MM.1S (cell line): ENCODE data around the gene FNDC5.
"Not testable (repeated sequence)": the region's sequence is repeated elsewhere in the genome, so short reads cannot be mapped to it uniquely, and the experiment has no call there.

Experiments
- DNase-seq: peaks from one replicate; pipeline ENCODE4 v3.0.0-alpha.2; 2015
- H2AFZ ChIP-seq: fragments of 300-600 bp; sonication (generic); 2 replicates; pipeline ENCODE4 v1.6.0; 2016; ENCODE audit warnings: antibody characterized with exemption, low read length
- H3F3A ChIP-seq: fragments of 300-600 bp; sonication (generic); 2 replicates; pipeline ENCODE4 v1.6.1; 2016; ENCODE audit warnings: mild to moderate bottlenecking, antibody characterized with exemption, low read length, moderate library complexity, mixed read lengths; ENCODE audit not compliant: insufficient read depth
- H3K27ac ChIP-seq: fragments of 300-600 bp; sonication (generic); 2 replicates; pipeline ENCODE4 v1.5.1; 2016; ENCODE audit warnings: mild to moderate bottlenecking, low read length
- H3K27me3 ChIP-seq: fragments of 300-600 bp; sonication (generic); replicated peaks from 2 replicates; pipeline ENCODE4 v1.6.0; 2016; ENCODE audit warnings: low read length; ENCODE audit not compliant: insufficient read depth
- H3K36me3 ChIP-seq: fragments of 300-600 bp; sonication (generic); replicated peaks from 2 replicates; pipeline ENCODE4 v1.6.1; 2016; ENCODE audit warnings: mild to moderate bottlenecking, low read length, mixed read lengths; ENCODE audit not compliant: insufficient read depth
- H3K4me1 ChIP-seq: fragments of 300-600 bp; sonication (generic); 2 replicates; pipeline ENCODE4 v1.6.1; 2016; ENCODE audit warnings: low read length, mixed read lengths
- H3K4me2 ChIP-seq: fragments of 300-600 bp; sonication (generic); 2 replicates; pipeline ENCODE4 v1.6.0; 2016; ENCODE audit warnings: low read depth, low read length
- H3K4me3 ChIP-seq: fragments of 300-600 bp; sonication (generic); 2 replicates; pipeline ENCODE4 v1.5.1; 2016; ENCODE audit warnings: low read length, mixed read lengths
- H3K79me2 ChIP-seq: fragments of 300-600 bp; sonication (generic); 2 replicates; pipeline ENCODE4 v1.6.1; 2016; ENCODE audit warnings: mixed run types, low read length, mixed read lengths
- H3K9ac ChIP-seq: fragments of 300-600 bp; sonication (generic); 2 replicates; pipeline ENCODE4 v1.6.1; 2016; ENCODE audit warnings: low read length, mixed read lengths
- H3K9me2 ChIP-seq: fragments of 300-600 bp; sonication (generic); replicated peaks from 2 replicates; pipeline ENCODE4 v1.6.1; 2016; ENCODE audit warnings: mild to moderate bottlenecking, low read length, mixed read lengths; ENCODE audit not compliant: insufficient read depth
- H3K9me3 ChIP-seq: fragments of 300-600 bp; sonication (generic); replicated peaks from 2 replicates; pipeline ENCODE4 v1.6.1; 2016; ENCODE audit warnings: mild to moderate bottlenecking, low read length, mixed read lengths; ENCODE audit not compliant: insufficient read depth
- H4K20me1 ChIP-seq: fragments of 300-600 bp; sonication (generic); 2 replicates; pipeline ENCODE4 v1.6.1; 2016; ENCODE audit warnings: mild to moderate bottlenecking, low read length, moderate library complexity, mixed read lengths; ENCODE audit not compliant: insufficient read depth
- CTCF ChIP-seq: fragments of 300-600 bp; sonication (generic); IDR thresholded peaks from 2 replicates; pipeline ENCODE4 v1.5.1; 2016; ENCODE audit warnings: antibody characterized with exemption, low read length, mixed read lengths
- EZH2 ChIP-seq: fragments of 300-600 bp; sonication (generic); optimal IDR thresholded peaks from 2 replicates; pipeline ENCODE3; 2017; ENCODE audit warnings: low read depth, mild to moderate bottlenecking, antibody characterized with exemption, low read length, mixed read lengths
- EZH2phosphoT487 ChIP-seq: fragments of 300-600 bp; sonication (generic); IDR thresholded peaks from 2 replicates; pipeline ENCODE4 v1.6.1; 2018; ENCODE audit warnings: antibody characterized with exemption, low read length

The FNDC5 gene

GRCh38 chr1:32906654-32907053, 35.9 kb upstream of the FNDC5 start:
- Histone ChIP-seq H3K4me2 (no peak overlapping the region), H3K4me3 (no peak overlapping the region), H3K9ac (no peak overlapping the region), H3K27me3 (0 out of 2 replicates have a peak, but pooled peaks cover 1% of the 10 kb centered on the region), H2AFZ (no peak overlapping the region), H3K4me1 (no peaks in the 10 kb centered on the region), H3K9me2 (no peaks in the 10 kb centered on the region), H3K9me3 (no peaks in the 10 kb centered on the region), H4K20me1 (no peaks in the 10 kb centered on the region), H3K79me2 (no peaks in the 10 kb centered on the region), H3K27ac (no peak overlapping the region), H3K36me3 (no peaks in the 10 kb centered on the region), H3F3A (no peaks in the 10 kb centered on the region)
- DNase-seq, result no peak
- TF ChIP-seq EZH2phosphoT487 (no peak), EZH2 (no peak)

GRCh38 chr1:32905588-32905987, 34.9 kb upstream of the FNDC5 start:
- not testable (repeated sequence) for H3K9ac ChIP-seq, H2AFZ ChIP-seq, H3K4me1 ChIP-seq, H4K20me1 ChIP-seq, H3K9me3 ChIP-seq, H3K79me2 ChIP-seq, H3K4me2 ChIP-seq, H3K36me3 ChIP-seq, H3K27ac ChIP-seq, H3F3A ChIP-seq, DNase-seq, H3K27me3 ChIP-seq, H3K4me3 ChIP-seq, H3K9me2 ChIP-seq

GRCh38 chr1:32904797-32905196, 34.1 kb upstream of the FNDC5 start:
- Histone ChIP-seq H3K27ac (no peak overlapping the region), H3K9ac (no peak overlapping the region), H3K27me3 (peaks cover 11% of the 10 kb centered on the region), H2AFZ (no peak overlapping the region), H3K9me3 (no peaks in the 10 kb centered on the region), H4K20me1 (no peaks in the 10 kb centered on the region), H3K36me3 (no peaks in the 10 kb centered on the region), H3F3A (no peaks in the 10 kb centered on the region), H3K4me3 (no peak overlapping the region), H3K4me1 (no peaks in the 10 kb centered on the region), H3K9me2 (no peaks in the 10 kb centered on the region), H3K4me2 (no peak overlapping the region), H3K79me2 (no peaks in the 10 kb centered on the region)
- DNase-seq, result no peak
- TF ChIP-seq EZH2phosphoT487 (no peak), EZH2 (no peak), CTCF (no peak)

GRCh38 chr1:32903991-32904785, 33.5 kb upstream of the FNDC5 start:
- Histone ChIP-seq H3K9me2 (no peaks in the 10 kb centered on the region), H3F3A (no peaks in the 10 kb centered on the region), H3K79me2 (no peaks in the 10 kb centered on the region), H3K4me3 (no peak overlapping the region), H3K27me3 (peaks cover 11% of the 10 kb centered on the region), H3K4me1 (no peaks in the 10 kb centered on the region), H3K4me2 (no peak overlapping the region), H3K9ac (no peak overlapping the region), H2AFZ (no peak overlapping the region), H3K27ac (no peak overlapping the region), H4K20me1 (no peaks in the 10 kb centered on the region), H3K9me3 (no peaks in the 10 kb centered on the region), H3K36me3 (no peaks in the 10 kb centered on the region)
- no peak for DNase-seq
- TF ChIP-seq EZH2 (no peak), EZH2phosphoT487 (no peak), CTCF (no peak)
